B cell (primary cell): ENCODE measurements around the gene LY9.

ENCODE experiments used
- CTCF ChIP-seq: fragments of 200-600 bp; IDR thresholded peaks from one replicate; pipeline ENCODE4 v1.8.0; 2022; ENCODE audit warnings: antibody characterized with exemption, mild to moderate bottlenecking
- EZH2 ChIP-seq: IDR thresholded peaks from 2 replicates; pipeline ENCODE4 v1.6.1; 2012; ENCODE audit warnings: borderline replicate concordance, low read depth, mild to moderate bottlenecking, moderate library complexity, low read length; ENCODE audit not compliant: insufficient read depth, poor library complexity, severe bottlenecking

GRCh38 chr1:160758521-160758920 lies 37.5 kb upstream of the LY9 start:
- TF ChIP-seq EZH2 (no peak), CTCF (no peak)
